Nephron (organoid): ENCODE measurements around the gene PAK5.

Experiments used
- H3K27ac Mint-ChIP-seq, 3 experiments: 2 replicates each; pipeline ENCODE4 v1.8.0; 2020; ENCODE audit warnings: mixed read lengths in 3 of 3, mild to moderate bottlenecking in 2 of 3, moderate library complexity in 1 of 3
- H3K27me3 Mint-ChIP-seq: 2 replicates; pipeline ENCODE4 v1.8.0; 2021; ENCODE audit warnings: low read depth, mild to moderate bottlenecking, moderate library complexity, mixed read lengths
- H3K36me3 Mint-ChIP-seq: 2 replicates; pipeline ENCODE4 v1.8.0; 2020; ENCODE audit warnings: low read depth, mixed read lengths
- H3K4me1 Mint-ChIP-seq: 2 replicates; pipeline ENCODE4 v1.8.0; 2020; ENCODE audit warnings: mixed read lengths
- H3K4me3 Mint-ChIP-seq, 3 experiments: 2 replicates each; pipeline ENCODE4 v1.8.0; 2020; ENCODE audit warnings: mild to moderate bottlenecking in 3 of 3, mixed read lengths in 3 of 3, moderate library complexity in 2 of 3
- H3K9me3 Mint-ChIP-seq: 2 replicates; pipeline ENCODE4 v1.8.0; 2020; ENCODE audit warnings: mixed read lengths
- CTCF ChIP-seq, 3 experiments: fragments of 200-600 bp; sonication (generic); IDR thresholded peaks; one replicate each; pipeline ENCODE4 v1.5.0; 2021; ENCODE audit warnings: antibody characterized with exemption in 3 of 3; ENCODE audit not compliant: unreplicated experiment in 3 of 3

Gene PAK5

GRCh38 chr20:9789131-9789530 is 49.7 kb downstream of the PAK5 start:
- no peaks in the 10 kb centered on the region for H3K36me3 Mint-ChIP-seq
- H3K4me1 Mint-ChIP-seq: no peaks in the 10 kb centered on the region
- TF ChIP-seq CTCF (IDR thresholded peaks at IDR 0.05; ENCODE audit: unreplicated experiment in 3 of 3): no peak
- H3K4me3 Mint-ChIP-seq: no peak overlapping the region
- H3K27me3 Mint-ChIP-seq: no peaks in the 10 kb centered on the region
- no peak overlapping the region for H3K27ac Mint-ChIP-seq
- no peaks in the 10 kb centered on the region for H3K9me3 Mint-ChIP-seq

GRCh38 chr20:9775176-9775575 is 63.7 kb downstream of the PAK5 start:
- TF ChIP-seq CTCF (IDR thresholded peaks at IDR 0.05; ENCODE audit: unreplicated experiment in 3 of 3): no peak
- no peaks in the 10 kb centered on the region for H3K9me3 Mint-ChIP-seq
- peaks cover 4% of the 10 kb centered on the region for H3K27me3 Mint-ChIP-seq
- H3K4me1 Mint-ChIP-seq: no peaks in the 10 kb centered on the region
- no peaks in the 10 kb centered on the region for H3K36me3 Mint-ChIP-seq
- no peak overlapping the region for H3K4me3 Mint-ChIP-seq
- H3K27ac Mint-ChIP-seq: no peak overlapping the region

GRCh38 chr20:9769954-9770353 is 68.9 kb downstream of the PAK5 start:
- Mint-ChIP-seq H3K4me1 (no peaks in the 10 kb centered on the region), H3K27ac (no peak overlapping the region), H3K36me3 (no peaks in the 10 kb centered on the region), H3K9me3 (no peaks in the 10 kb centered on the region), H3K27me3 (peaks cover 4% of the 10 kb centered on the region), H3K4me3 (no peak overlapping the region)
- no peak for TF ChIP-seq CTCF (IDR thresholded peaks at IDR 0.05; ENCODE audit: unreplicated experiment in 3 of 3)

GRCh38 chr20:9761476-9761875 is 77.4 kb downstream of the PAK5 start:
- H3K36me3 Mint-ChIP-seq: peaks cover 3% of the 10 kb centered on the region
- no peak for TF ChIP-seq CTCF (IDR thresholded peaks at IDR 0.05; ENCODE audit: unreplicated experiment in 3 of 3)
- no peaks in the 10 kb centered on the region for H3K4me1 Mint-ChIP-seq
- H3K4me3 Mint-ChIP-seq: no peak overlapping the region
- no peak overlapping the region for H3K27ac Mint-ChIP-seq
- peaks cover 7% of the 10 kb centered on the region for H3K9me3 Mint-ChIP-seq
- H3K27me3 Mint-ChIP-seq: no peaks in the 10 kb centered on the region

GRCh38 chr20:9759392-9759791 is 79.5 kb downstream of the PAK5 start:
- H3K4me1 Mint-ChIP-seq: no peaks in the 10 kb centered on the region
- H3K4me3 Mint-ChIP-seq: no peak overlapping the region
- no peaks in the 10 kb centered on the region for H3K27me3 Mint-ChIP-seq

More at GRCh38 chr20:9759392-9759791, 79.5 kb downstream of the PAK5 start:
- Mint-ChIP-seq H3K27ac (no peak overlapping the region), H3K9me3 (peaks cover 7% of the 10 kb centered on the region), H3K36me3 (peaks cover 3% of the 10 kb centered on the region)
- no peak for TF ChIP-seq CTCF (IDR thresholded peaks at IDR 0.05; ENCODE audit: unreplicated experiment in 3 of 3)
